OCI-LY1 (cell line): Measurements from ENCODE around the gene SLC22A12.

Experiments used
- H2AFZ ChIP-seq: fragments of 200-600 bp; sonication (generic), shearing (Covaris generic); 2 replicates; pipeline ENCODE4 v1.6.0; 2014; ENCODE audit warnings: antibody characterized with exemption, mild to moderate bottlenecking, low read length
- H3F3A ChIP-seq: fragments of 200-600 bp; sonication (generic), shearing (Covaris generic); 2 replicates; pipeline ENCODE4 v1.6.0; 2014; ENCODE audit warnings: mild to moderate bottlenecking, antibody characterized with exemption, low read length, moderate library complexity; ENCODE audit not compliant: insufficient read depth
- H3K27ac ChIP-seq: fragments of 200-600 bp; sonication (generic); 2 replicates; pipeline ENCODE4 v1.5.1; 2014; ENCODE audit warnings: low read length, mixed run types, mild to moderate bottlenecking, low read depth; ENCODE audit not compliant: poor library complexity, severe bottlenecking
- H3K27me3 ChIP-seq: fragments of 200-600 bp; sonication (generic); 2 replicates; pipeline ENCODE4 v1.6.0; 2014; ENCODE audit warnings: antibody characterized with exemption, mild to moderate bottlenecking, low read length, moderate library complexity; ENCODE audit not compliant: insufficient read depth
- H3K36me3 ChIP-seq: fragments of 200-600 bp; sonication (generic); 2 replicates; pipeline ENCODE4 v1.6.1; 2014; ENCODE audit warnings: mild to moderate bottlenecking, antibody characterized with exemption, low read length, moderate library complexity, mixed read lengths; ENCODE audit not compliant: insufficient read depth
- H3K4me1 ChIP-seq: fragments of 200-600 bp; sonication (generic); 2 replicates; pipeline ENCODE4 v1.5.1; 2014; ENCODE audit warnings: mild to moderate bottlenecking, low read length, moderate library complexity; ENCODE audit not compliant: insufficient read depth, severe bottlenecking
- H3K4me2 ChIP-seq: fragments of 200-600 bp; sonication (generic), shearing (Covaris generic); 2 replicates; pipeline ENCODE4 v1.6.1; 2014; ENCODE audit warnings: low read length
- H3K4me3 ChIP-seq: fragments of 200-600 bp; sonication (generic); 2 replicates; pipeline ENCODE4 v1.5.1; 2014; ENCODE audit warnings: low read length, low read depth, mild to moderate bottlenecking, mixed read lengths; ENCODE audit not compliant: poor library complexity, severe bottlenecking
- H3K79me2 ChIP-seq: fragments of 200-600 bp; shearing (Covaris generic); 2 replicates; pipeline ENCODE4 v1.6.1; 2016; ENCODE audit warnings: mixed run types, low read length, mixed read lengths; ENCODE audit not compliant: insufficient read depth
- H3K9ac ChIP-seq: fragments of 200-600 bp; sonication (generic), shearing (Covaris generic); 2 replicates; pipeline ENCODE4 v1.6.1; 2014; ENCODE audit warnings: mild to moderate bottlenecking, low read length, mixed read lengths
- H3K9me2 ChIP-seq: fragments of 200-600 bp; sonication (generic), shearing (Covaris generic); 2 replicates; pipeline ENCODE4 v1.6.1; 2014; ENCODE audit warnings: low read depth, mild to moderate bottlenecking, low read length, mixed read lengths
- H3K9me3 ChIP-seq: fragments of 200-600 bp; shearing (Covaris generic); 2 replicates; pipeline ENCODE4 v1.6.1; 2014; ENCODE audit warnings: low read length, mixed read lengths
- H4K20me1 ChIP-seq: fragments of 200-600 bp; sonication (generic), shearing (Covaris generic); 2 replicates; pipeline ENCODE4 v1.6.0; 2016; ENCODE audit warnings: mild to moderate bottlenecking, low read length; ENCODE audit not compliant: insufficient read depth
- CTCF ChIP-seq: fragments of 200-600 bp; sonication (generic), shearing (Covaris generic); IDR thresholded peaks from 2 replicates; pipeline ENCODE4 v1.5.1; 2017; ENCODE audit warnings: mild to moderate bottlenecking, antibody characterized with exemption, low read length, moderate library complexity, mixed read lengths
- EZH2 ChIP-seq: fragments of 200-600 bp; sonication (generic), shearing (Covaris generic); IDR thresholded peaks from 2 replicates; pipeline ENCODE4 v1.8.0; 2017; ENCODE audit warnings: borderline replicate concordance, mixed run types, mild to moderate bottlenecking, antibody characterized with exemption, low read length, moderate library complexity, mixed read lengths

SLC22A12 gene

GRCh38 chr11:64631675-64632074 is 40.7 kb downstream of the SLC22A12 start:
- Histone ChIP-seq H3K27me3 (0 out of 2 replicates have a peak, but pooled peaks cover 4% of the 10 kb centered on the region), H2AFZ (no peak overlapping the region), H3K4me2 (no peak overlapping the region), H4K20me1 (no peaks in the 10 kb centered on the region), H3K9me2 (no peaks in the 10 kb centered on the region), H3K27ac (no peak overlapping the region), H3K36me3 (no peaks in the 10 kb centered on the region), H3F3A (no peaks in the 10 kb centered on the region), H3K4me1 (no peaks in the 10 kb centered on the region), H3K9me3 (no peaks in the 10 kb centered on the region), H3K9ac (no peak overlapping the region), H3K4me3 (no peak overlapping the region), H3K79me2 (no peaks in the 10 kb centered on the region)
- no peak for TF ChIP-seq EZH2
- no peak for TF ChIP-seq CTCF

- Histone ChIP-seq H4K20me1 (no peaks in the 10 kb centered on the region), H2AFZ (no peak overlapping the region), H3K79me2 (no peaks in the 10 kb centered on the region), H3K4me3 (no peak overlapping the region), H3K27me3 (0 out of 2 replicates have a peak, but pooled peaks cover 3% of the 10 kb centered on the region), H3K9me2 (no peaks in the 10 kb centered on the region), H3K27ac (no peak overlapping the region), H3K9me3 (no peaks in the 10 kb centered on the region), H3F3A (no peaks in the 10 kb centered on the region), H3K9ac (no peak overlapping the region), H3K4me1 (no peaks in the 10 kb centered on the region), H3K36me3 (no peaks in the 10 kb centered on the region), H3K4me2 (no peak overlapping the region)
- no peak for TF ChIP-seq EZH2
- TF ChIP-seq CTCF = no peak
These were observed 41.2 kb downstream of the SLC22A12 start for GRCh38 chr11:64632237-64632636.

- no peaks in the 10 kb centered on the region for H4K20me1 ChIP-seq
- no peaks in the 10 kb centered on the region for H3K9me3 ChIP-seq
- H3K27me3 ChIP-seq = no peaks in the 10 kb centered on the region
- H3K79me2 ChIP-seq = no peaks in the 10 kb centered on the region
- no peak overlapping the region for H3K4me3 ChIP-seq
- H3K4me2 ChIP-seq = no peak overlapping the region
- no peak overlapping the region for H2AFZ ChIP-seq
- H3K4me1 ChIP-seq = no peaks in the 10 kb centered on the region
- no peaks in the 10 kb centered on the region for H3K9me2 ChIP-seq
- TF ChIP-seq CTCF = no peak
- no peak for TF ChIP-seq EZH2
- no peaks in the 10 kb centered on the region for H3K36me3 ChIP-seq
- H3K9ac ChIP-seq = no peak overlapping the region
- no peak overlapping the region for H3K27ac ChIP-seq
- no peaks in the 10 kb centered on the region for H3F3A ChIP-seq
These were observed 41.6 kb downstream of the SLC22A12 start for GRCh38 chr11:64632654-64633053.
